ENCODE data around the gene PSMG2. TPM values are rescaled to one million over a fixed set of nuclear protein-coding genes. Genes with fewer than 3 reads are reported as not detected.

PSMG2 gene
- total and polyA plus RNA-seq, 9 of the 15 experiments (the other 6 are each of a cell fraction or from before 2014, with no cell fraction given) = 59.9 to 271 (median 111) TPM

GRCh38 chr18:12702221-12703095 is at the start of gene PSMG2, which contains the start of gene CEP76 (continued):
- TF ChIP-seq ATF4 (CRISPR knock-in tag; IDR thresholded peaks at IDR 0.05) (no peak), ID3 (CRISPR knock-in tag; IDR thresholded peaks at IDR 0.05) (no peak), ID3 (tag; IDR thresholded peaks at IDR 0.05) (no peak), ZNF133 (CRISPR knock-in tag; IDR thresholded peaks at IDR 0.05) (no peak), SMARCE1 (IDR thresholded peaks at IDR 0.05) (0 out of 2 replicates have a peak, but pooled peaks have one; percentile 12), ATF3 (IDR thresholded peaks at IDR 0.05) (no peak), ATF3 (CRISPR knock-in tag; conservative IDR thresholded peaks at IDR 0.05) (no peak), ZBED1 (IDR thresholded peaks at IDR 0.05) (peak; percentile 42; the same call in 1 of the 2 replicates), RBM14 (IDR thresholded peaks at IDR 0.05; ENCODE audit: borderline replicate concordance, insufficient read depth, low read depth, low read length) (no peak), MLLT1 (IDR thresholded peaks at IDR 0.05) (peak in 1 of 2 experiments; percentile 49; a peak in 1 of 4 replicates), ZNF717 (CRISPR knock-in tag; IDR thresholded peaks at IDR 0.05) (no peak), PHF21A (IDR thresholded peaks at IDR 0.05; ENCODE audit: borderline replicate concordance, low read depth) (no peak), SFPQ (IDR thresholded peaks at IDR 0.05; ENCODE audit: low read depth, low read length) (no peak), UBTF (IDR thresholded peaks at IDR 0.05; ENCODE audit: borderline replicate concordance in 1 of 2, low read depth in 2 of 2, low read length in 2 of 2) (peak; percentile 94 to 98), HINFP (tag; conservative IDR thresholded peaks at IDR 0.05; ENCODE audit: low read depth) (no peak)

Measured in K562 (cell line).